Neural cell (in vitro differentiated cells): ENCODE results near the gene COL16A1.

ENCODE experiments used
- EP300 ChIP-seq: fragments of 450-650 bp; conservative IDR thresholded peaks from 2 replicates; pipeline ENCODE4 v1.6.1; 2014; ENCODE audit warnings: antibody characterized with exemption, mild to moderate bottlenecking, moderate library complexity; ENCODE audit not compliant: poor library complexity, severe bottlenecking
- EZH2 ChIP-seq: fragments of 200-600, 300-800 bp; shearing (Covaris generic), sonication (generic); IDR thresholded peaks from 2 replicates; pipeline ENCODE4 v1.6.1; 2014; ENCODE audit warnings: antibody characterized with exemption, low read length, borderline replicate concordance, mild to moderate bottlenecking; ENCODE audit not compliant: insufficient read depth, poor library complexity, severe bottlenecking
- POLR2AphosphoS5 ChIP-seq: IDR thresholded peaks from 2 replicates; pipeline ENCODE4 v1.6.1; 2012
- TF ChIP-seq, protein P1 (sequence below): fragments of 450-650 bp; IDR thresholded peaks from 2 replicates; pipeline ENCODE4 v1.5.1; 2014; ENCODE audit warnings: antibody characterized with exemption, mild to moderate bottlenecking, moderate library complexity; ENCODE audit not compliant: poor library complexity, severe bottlenecking

- TF ChIP-seq, protein P1, sequence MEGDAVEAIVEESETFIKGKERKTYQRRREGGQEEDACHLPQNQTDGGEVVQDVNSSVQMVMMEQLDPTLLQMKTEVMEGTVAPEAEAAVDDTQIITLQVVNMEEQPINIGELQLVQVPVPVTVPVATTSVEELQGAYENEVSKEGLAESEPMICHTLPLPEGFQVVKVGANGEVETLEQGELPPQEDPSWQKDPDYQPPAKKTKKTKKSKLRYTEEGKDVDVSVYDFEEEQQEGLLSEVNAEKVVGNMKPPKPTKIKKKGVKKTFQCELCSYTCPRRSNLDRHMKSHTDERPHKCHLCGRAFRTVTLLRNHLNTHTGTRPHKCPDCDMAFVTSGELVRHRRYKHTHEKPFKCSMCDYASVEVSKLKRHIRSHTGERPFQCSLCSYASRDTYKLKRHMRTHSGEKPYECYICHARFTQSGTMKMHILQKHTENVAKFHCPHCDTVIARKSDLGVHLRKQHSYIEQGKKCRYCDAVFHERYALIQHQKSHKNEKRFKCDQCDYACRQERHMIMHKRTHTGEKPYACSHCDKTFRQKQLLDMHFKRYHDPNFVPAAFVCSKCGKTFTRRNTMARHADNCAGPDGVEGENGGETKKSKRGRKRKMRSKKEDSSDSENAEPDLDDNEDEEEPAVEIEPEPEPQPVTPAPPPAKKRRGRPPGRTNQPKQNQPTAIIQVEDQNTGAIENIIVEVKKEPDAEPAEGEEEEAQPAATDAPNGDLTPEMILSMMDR, result no peak
- no peak for TF ChIP-seq EP300
- no peak for TF ChIP-seq EZH2
- TF ChIP-seq POLR2AphosphoS5, result no peak
These were observed 70.7 kb downstream of the COL16A1 start for GRCh38 chr1:31633117-31633516.
